SJCRH30 (cell line): ENCODE data around the gene KCNJ10. TPM values are rescaled to one million over a fixed set of nuclear protein-coding genes. Genes with fewer than 3 reads are reported as not detected.
A peak's percentile ranks its signal among the peaks of the same experiment; 100 is the strongest.
"Not testable (repeated sequence)": the region's sequence is repeated elsewhere in the genome, so short reads cannot be mapped to it uniquely, and the experiment has no call there.

Source experiments
- DNase-seq, 2 experiments: peaks; one replicate each; pipeline ENCODE4 v3.0.0-alpha.2; 2015 to 2020
- H3K27ac ChIP-seq: fragments of 250-450 bp; sonication (Bioruptor Pico); 2 replicates; pipeline ENCODE4 v1.5.1; 2020; ENCODE audit warnings: mild to moderate bottlenecking, moderate library complexity
- H3K27me3 ChIP-seq: fragments of 250-450 bp; sonication (Bioruptor Pico); 2 replicates; pipeline ENCODE4 v1.5.1; 2020; ENCODE audit warnings: mild to moderate bottlenecking, moderate library complexity
- H3K36me3 ChIP-seq: fragments of 250-450 bp; sonication (Bioruptor Pico); 2 replicates; pipeline ENCODE4 v1.5.1; 2020; ENCODE audit warnings: mild to moderate bottlenecking, moderate library complexity
- H3K4me1 ChIP-seq: fragments of 250-450 bp; sonication (Bioruptor Pico); 2 replicates; pipeline ENCODE4 v1.5.1; 2020; ENCODE audit warnings: mild to moderate bottlenecking, moderate library complexity
- H3K4me3 ChIP-seq: fragments of 250-450 bp; sonication (Bioruptor Pico); 2 replicates; pipeline ENCODE4 v1.5.1; 2020; ENCODE audit warnings: mild to moderate bottlenecking, moderate library complexity
- H3K9me3 ChIP-seq: fragments of 250-450 bp; sonication (Bioruptor Pico); replicated peaks from 2 replicates; pipeline ENCODE4 v1.5.1; 2020; ENCODE audit warnings: mild to moderate bottlenecking, moderate library complexity
- total RNA-seq: library from RNA; depleted of rRNA; stranded (reverse); fragments of >200 nt; shearing (Covaris generic); gene quantifications from 2 replicates; pipeline ENCODE4 v1.2.3, GENCODE V29; 2014

Gene KCNJ10
- total RNA-seq, 1 experiment from 2014 or later = 0.14 TPM

GRCh38 chr1:160064746-160065145 is 5.2 kb downstream of the KCNJ10 start:
- Histone ChIP-seq H3K9me3 (no peaks in the 10 kb centered on the region), H3K36me3 (no peaks in the 10 kb centered on the region), H3K27ac (no peak overlapping the region), H3K4me3 (no peak overlapping the region), H3K4me1 (no peaks in the 10 kb centered on the region), H3K27me3 (peaks cover 25% of the 10 kb centered on the region; the same call in 1 of the 2 replicates)
- no peak for DNase-seq

- Histone ChIP-seq H3K27ac (no peak overlapping the region), H3K27me3 (peaks cover 23% of the 10 kb centered on the region; the same call in 1 of the 2 replicates), H3K4me3 (no peak overlapping the region), H3K36me3 (no peaks in the 10 kb centered on the region), H3K4me1 (no peaks in the 10 kb centered on the region), H3K9me3 (no peaks in the 10 kb centered on the region)
- DNase-seq = no peak
Observed at GRCh38 chr1:160064164-160064563, 5.8 kb downstream of the KCNJ10 start.

- Histone ChIP-seq H3K27ac (no peak overlapping the region), H3K36me3 (no peaks in the 10 kb centered on the region), H3K27me3 (peaks cover 19% of the 10 kb centered on the region; the same call in 1 of the 2 replicates), H3K4me3 (no peak overlapping the region), H3K9me3 (no peaks in the 10 kb centered on the region), H3K4me1 (no peaks in the 10 kb centered on the region)
- no peak for DNase-seq
Observed at GRCh38 chr1:160063176-160063575, 6.8 kb downstream of the KCNJ10 start.

GRCh38 chr1:160062230-160062532 is 7.8 kb downstream of the KCNJ10 start:
- H3K4me3 ChIP-seq = no peak overlapping the region
- H3K4me1 ChIP-seq = no peaks in the 10 kb centered on the region
- no peak for DNase-seq
- H3K36me3 ChIP-seq = no peaks in the 10 kb centered on the region
- peaks cover 14% of the 10 kb centered on the region; the same call in 1 of the 2 replicates for H3K27me3 ChIP-seq
- no peak overlapping the region for H3K27ac ChIP-seq
- no peaks in the 10 kb centered on the region for H3K9me3 ChIP-seq

- no peak for DNase-seq
- peaks cover 14% of the 10 kb centered on the region; the same call in 1 of the 2 replicates for H3K27me3 ChIP-seq
Observed at GRCh38 chr1:160061369-160062229, 8.4 kb downstream of the KCNJ10 start.

GRCh38 chr1:160058087-160058486 is 11.9 kb downstream of the KCNJ10 start:
- DNase-seq = no peak
- Histone ChIP-seq H3K27ac (no peak overlapping the region), H3K4me1 (no peaks in the 10 kb centered on the region), H3K9me3 (no peaks in the 10 kb centered on the region), H3K4me3 (no peak overlapping the region), H3K27me3 (peaks cover 5% of the 10 kb centered on the region; the same call in 1 of the 2 replicates), H3K36me3 (no peaks in the 10 kb centered on the region)

More at GRCh38 chr1:160061369-160062229, 8.4 kb downstream of the KCNJ10 start:
- Histone ChIP-seq H3K4me3 (no peak overlapping the region), H3K4me1 (no peaks in the 10 kb centered on the region), H3K36me3 (no peaks in the 10 kb centered on the region), H3K27ac (no peak overlapping the region), H3K9me3 (no peaks in the 10 kb centered on the region)

GRCh38 chr1:160056648-160057169 is 13.3 kb downstream of the KCNJ10 start:
- no peak for DNase-seq
- Histone ChIP-seq H3K4me1 (no peaks in the 10 kb centered on the region), H3K27me3 (peaks cover 8% of the 10 kb centered on the region; the same call in 1 of the 2 replicates), H3K4me3 (no peak overlapping the region), H3K36me3 (no peaks in the 10 kb centered on the region), H3K27ac (no peak overlapping the region), H3K9me3 (no peaks in the 10 kb centered on the region)

GRCh38 chr1:160053548-160054365 is 16.2 kb downstream of the KCNJ10 start:
- Histone ChIP-seq H3K36me3 (no peaks in the 10 kb centered on the region), H3K4me1 (no peaks in the 10 kb centered on the region), H3K27ac (no peak overlapping the region), H3K27me3 (peaks cover 5% of the 10 kb centered on the region; the same call in 1 of the 2 replicates), H3K9me3 (no peaks in the 10 kb centered on the region), H3K4me3 (no peak overlapping the region)
- no peak for DNase-seq

GRCh38 chr1:160052936-160053335 is 17.0 kb downstream of the KCNJ10 start:
- no peak overlapping the region for H3K4me3 ChIP-seq
- H3K36me3 ChIP-seq = no peaks in the 10 kb centered on the region
- no peaks in the 10 kb centered on the region for H3K9me3 ChIP-seq
- H3K27me3 ChIP-seq = peaks cover 5% of the 10 kb centered on the region; the same call in 1 of the 2 replicates
- no peak for DNase-seq
- H3K4me1 ChIP-seq = no peaks in the 10 kb centered on the region
- no peak overlapping the region for H3K27ac ChIP-seq

- Histone ChIP-seq H3K4me3 (no peak overlapping the region), H3K36me3 (no peaks in the 10 kb centered on the region), H3K27me3 (peaks cover 5% of the 10 kb centered on the region; the same call in 1 of the 2 replicates), H3K27ac (no peak overlapping the region), H3K9me3 (no peaks in the 10 kb centered on the region), H3K4me1 (peaks cover 20% of the 10 kb centered on the region)
- no peak for DNase-seq
Observed at GRCh38 chr1:160050619-160051018, 19.3 kb downstream of the KCNJ10 start.

GRCh38 chr1:160050182-160050581 is 19.8 kb downstream of the KCNJ10 start:
- H3K9me3 ChIP-seq, DNase-seq, H3K4me3 ChIP-seq, H3K27ac ChIP-seq, H3K27me3 ChIP-seq, H3K36me3 ChIP-seq: not testable (repeated sequence)
- peaks cover 22% of the 10 kb centered on the region for H3K4me1 ChIP-seq

GRCh38 chr1:160049101-160049500 is 20.9 kb downstream of the KCNJ10 start:
- peaks cover 5% of the 10 kb centered on the region; the same call in 1 of the 2 replicates for H3K27me3 ChIP-seq
- DNase-seq = no peak
- H3K36me3 ChIP-seq = no peaks in the 10 kb centered on the region

GRCh38 chr1:160048335-160048734 is 21.6 kb downstream of the KCNJ10 start:
- no peak overlapping the region for H3K4me3 ChIP-seq
- DNase-seq = no peak
- peaks cover 22% of the 10 kb centered on the region for H3K4me1 ChIP-seq
- H3K36me3 ChIP-seq = no peaks in the 10 kb centered on the region
- H3K9me3 ChIP-seq = no peaks in the 10 kb centered on the region
- no peak overlapping the region for H3K27ac ChIP-seq
- peaks cover 5% of the 10 kb centered on the region; the same call in 1 of the 2 replicates for H3K27me3 ChIP-seq

More at GRCh38 chr1:160049101-160049500, 20.9 kb downstream of the KCNJ10 start:
- Histone ChIP-seq H3K4me1 (peaks cover 22% of the 10 kb centered on the region), H3K27ac (no peak overlapping the region), H3K4me3 (no peak overlapping the region), H3K9me3 (no peaks in the 10 kb centered on the region)

GRCh38 chr1:160047111-160047991 is 22.6 kb downstream of the KCNJ10 start:
- H3K36me3 ChIP-seq = no peaks in the 10 kb centered on the region
- no peak for DNase-seq
- peaks cover 22% of the 10 kb centered on the region for H3K4me1 ChIP-seq
- H3K27me3 ChIP-seq = no peaks in the 10 kb centered on the region
- H3K27ac ChIP-seq = no peak overlapping the region
- no peaks in the 10 kb centered on the region for H3K9me3 ChIP-seq
- peak overlapping the region; percentile 15 for H3K4me3 ChIP-seq
